Spleen (tissue), 11 donors: ENCODE results near the gene CDC42EP5. TPM values are rescaled to one million over a fixed set of nuclear protein-coding genes. Genes with fewer than 3 reads are reported as not detected.

ENCODE experiments used
- DNase-seq: peaks from one replicate; pipeline ENCODE4 v3.0.0-alpha.2; 2020
- H3K27ac ChIP-seq, 8 donors: fragments of 200-600 bp; sonication (generic) in 7 of 8; 1 replicate in 4 of 8; 2 replicates in 4 of 8; pipeline versions ENCODE4 v1.5.0 to v1.8.0; 2016 to 2021; ENCODE audit warnings: inconsistent platforms in 4 of 8, mild to moderate bottlenecking in 4 of 8, moderate library complexity in 1 of 8
- H3K27me3 ChIP-seq, 7 donors: fragments of 200-600 bp; sonication (generic) in 6 of 7; replicated peaks in 1 of 7; 1 replicate in 4 of 7; 2 replicates in 3 of 7; pipeline versions ENCODE4 v1.5.0 to v1.8.0; 2016 to 2021; ENCODE audit warnings: inconsistent platforms in 3 of 7, mild to moderate bottlenecking in 1 of 7
- H3K36me3 ChIP-seq, 6 donors: fragments of 200-600 bp; sonication (generic) in 5 of 6; 1 replicate in 4 of 6; 2 replicates in 2 of 6; pipeline versions ENCODE4 v1.5.0 to v1.8.0; 2016 to 2021; ENCODE audit warnings: inconsistent platforms in 2 of 6
- H3K4me1 ChIP-seq, 6 donors: fragments of 200-600 bp; sonication (generic) in 5 of 6; 1 replicate in 3 of 6; 2 replicates in 3 of 6; pipeline versions ENCODE4 v1.5.0 to v1.8.0; 2016 to 2021; ENCODE audit warnings: inconsistent platforms in 3 of 6
- H3K4me3 ChIP-seq, 8 donors: fragments of 200-600 bp; sonication (generic) in 7 of 8; 1 replicate in 4 of 8; 2 replicates in 4 of 8; pipeline versions ENCODE4 v1.5.0 to v1.8.0; 2016 to 2021; ENCODE audit warnings: inconsistent platforms in 4 of 8, mild to moderate bottlenecking in 4 of 8, moderate library complexity in 2 of 8
- H3K9me3 ChIP-seq, 8 donors: fragments of 200-600 bp; sonication (generic) in 7 of 8; 1 replicate in 4 of 8; 2 replicates in 4 of 8; pipeline versions ENCODE4 v1.5.0 to v1.8.0; 2016 to 2021; ENCODE audit warnings: inconsistent platforms in 4 of 8
- POLR2A ChIP-seq, 3 donors: fragments of 450-650 bp; IDR thresholded peaks; one replicate each; pipeline ENCODE4 v1.5.1; 2017; ENCODE audit warnings: antibody characterized with exemption in 3 of 3, mild to moderate bottlenecking in 1 of 3
- POLR2AphosphoS5 ChIP-seq, 3 donors: sonication (generic); formaldehyde crosslinking; IDR thresholded peaks; one replicate each; pipeline ENCODE4 v1.5.1; 2017; ENCODE audit warnings: antibody characterized with exemption in 3 of 3
- WGBS, 5 donors: extraction: QIAGEN DNeasy Blood & Tissue Kit in 3 of 5; methylation state at CpG; one replicate each; pipeline versions ENCODE4 v1.1.5 to v1.1.7; 2013 to 2018; 5-methylcytosine and 5-hydroxymethylcytosine counted together
- intact Hi-C: fragments of 100-400 bp; cut with DNase I; formaldehyde crosslinking; loops from one replicate; pipeline ENCODE4 v1.15.0; 2023; ENCODE audit warnings: low total_unique reads
- polyA plus RNA-seq, 3 donors: library from polyadenylated mRNA; stranded (reverse); fragments of 200-250 nt; gene quantifications; one replicate each; pipeline ENCODE4 v1.2.1, GENCODE V29; 2013
- total RNA-seq, 7 donors: library from RNA; depleted of rRNA in 3 of 7; stranded (reverse); fragments of >200 nt in 3 of 7; fragmentation: NEBNext Ultra II Directional in 4 of 7; extraction: Animal tissue kit (Norgen Biotek cat#: 25700) in 4 of 7; gene quantifications; one replicate each; pipeline versions ENCODE4 v1.1.0 to v1.2.1, GENCODE V29; 2016 to 2021
- TF ChIP-seq, protein P1 (sequence below), 11 experiments: fragments of 200-600 bp in 7 of 11; fragments of 450-650 bp in 4 of 11; sonication (generic) in 4 of 11; IDR thresholded peaks in 8 of 11; conservative IDR thresholded peaks in 3 of 11; 1 replicate in 7 of 11; 2 replicates in 4 of 11; pipeline versions ENCODE4 v1.4.0 to v1.8.0; 2016 to 2021; ENCODE audit warnings: antibody characterized with exemption in 11 of 11, inconsistent platforms in 4 of 11, mild to moderate bottlenecking in 1 of 11
- donor health status: healthy with polysubstance abuse.
- donor health status: DM: no; HTN: no; CAD: no; lungs with moderate emphysema.
- donor health status: DM: no; HTN: no; CAD: no.
- donor health status: Bipolar disorder and iron deficiency.
- donor health status: healthy.
- donor health status: DM: no; HTN: no; CAD: no.
- donor health status: DM: yes; HTN: yes; CAD: no.

Gene CDC42EP5
- total and polyA plus RNA-seq, 10 donors: 6.6 to 16.1 (median 13.1) TPM

DNA sequence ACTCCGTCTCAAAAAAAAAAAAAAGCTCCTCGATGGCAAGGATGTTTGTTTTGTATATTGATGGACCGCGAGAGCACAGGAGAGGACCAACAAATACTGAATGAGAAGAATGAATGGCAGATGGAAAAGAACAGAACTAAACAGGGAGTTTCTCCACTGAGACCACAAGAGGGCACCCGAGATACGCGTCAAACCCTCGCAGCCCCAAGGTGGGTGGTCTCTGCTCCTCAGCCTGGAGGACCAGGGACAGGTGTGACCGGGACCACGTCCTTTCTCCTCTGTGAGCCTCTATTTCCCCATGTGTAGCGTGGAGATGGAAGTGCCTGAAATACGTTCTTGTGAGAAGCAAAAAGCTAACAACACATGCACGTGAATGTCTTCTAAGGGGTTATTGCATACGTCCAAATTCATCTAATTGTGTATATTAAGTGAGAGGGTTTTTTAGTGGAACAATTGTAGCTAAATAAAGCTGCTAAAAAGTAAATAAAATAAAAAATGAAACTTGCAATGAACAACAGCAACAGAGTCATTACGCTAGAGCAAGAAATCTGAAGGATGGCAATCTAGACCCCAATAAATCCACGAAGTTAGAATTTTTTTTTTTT, 8.3 kb upstream of the CDC42EP5 start:
- TF ChIP-seq, protein P1, sequence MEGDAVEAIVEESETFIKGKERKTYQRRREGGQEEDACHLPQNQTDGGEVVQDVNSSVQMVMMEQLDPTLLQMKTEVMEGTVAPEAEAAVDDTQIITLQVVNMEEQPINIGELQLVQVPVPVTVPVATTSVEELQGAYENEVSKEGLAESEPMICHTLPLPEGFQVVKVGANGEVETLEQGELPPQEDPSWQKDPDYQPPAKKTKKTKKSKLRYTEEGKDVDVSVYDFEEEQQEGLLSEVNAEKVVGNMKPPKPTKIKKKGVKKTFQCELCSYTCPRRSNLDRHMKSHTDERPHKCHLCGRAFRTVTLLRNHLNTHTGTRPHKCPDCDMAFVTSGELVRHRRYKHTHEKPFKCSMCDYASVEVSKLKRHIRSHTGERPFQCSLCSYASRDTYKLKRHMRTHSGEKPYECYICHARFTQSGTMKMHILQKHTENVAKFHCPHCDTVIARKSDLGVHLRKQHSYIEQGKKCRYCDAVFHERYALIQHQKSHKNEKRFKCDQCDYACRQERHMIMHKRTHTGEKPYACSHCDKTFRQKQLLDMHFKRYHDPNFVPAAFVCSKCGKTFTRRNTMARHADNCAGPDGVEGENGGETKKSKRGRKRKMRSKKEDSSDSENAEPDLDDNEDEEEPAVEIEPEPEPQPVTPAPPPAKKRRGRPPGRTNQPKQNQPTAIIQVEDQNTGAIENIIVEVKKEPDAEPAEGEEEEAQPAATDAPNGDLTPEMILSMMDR (IDR thresholded peaks at IDR 0.05 in 8 of 11, conservative IDR thresholded peaks at IDR 0.05 in 3 of 11): peak in 10 of 11 experiments; percentile 20 to 75 (median 54)
- TF ChIP-seq POLR2AphosphoS5 (IDR thresholded peaks at IDR 0.05): no peak
- no peak for TF ChIP-seq POLR2A (IDR thresholded peaks at IDR 0.05)
- Histone ChIP-seq H3K4me1 (peaks cover 0 to 53% (median 29%) of the 10 kb centered on the region in 6 donors), H3K27me3 (peaks cover 0 to 83% (median 12%) of the 10 kb centered on the region in 7 donors), H3K9me3 (no peaks in the 10 kb centered on the region), H3K36me3 (no peaks in the 10 kb centered on the region), H3K4me3 (no peak overlapping the region), H3K27ac (no peak overlapping the region)
- whole genome bisulfite sequencing, 5 donors: 12 to 13% (median 13%) methylated on average over 16 of the region's 16 CpGs
- no peak for DNase-seq
- intact Hi-C loops: loop anchor here (5.0 kb wide), 1 partner anchor 191 kb away; no protein-coding TSS in a partner anchor

DNA sequence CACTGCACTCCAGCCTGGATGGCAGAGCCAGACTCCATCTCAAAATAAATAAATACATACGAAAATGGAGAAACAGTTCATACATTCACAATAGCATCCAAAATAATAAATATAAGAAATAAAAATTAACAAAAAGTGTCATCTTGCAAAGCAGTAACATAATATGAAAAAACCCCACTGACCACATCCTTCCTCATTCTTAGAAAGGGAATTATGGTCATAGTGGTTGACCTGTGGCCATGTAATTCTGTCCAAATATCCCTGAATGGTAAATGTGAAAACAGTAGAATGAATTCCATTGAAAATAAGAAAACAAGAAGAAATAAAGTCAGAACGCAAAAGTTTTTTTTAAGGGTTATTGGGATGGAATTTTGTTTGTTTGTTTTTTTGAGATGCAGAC, 7.0 kb upstream of the CDC42EP5 start:
- Histone ChIP-seq H3K27me3 (peaks cover 0 to 81% (median 7%) of the 10 kb centered on the region in 7 donors), H3K9me3 (no peaks in the 10 kb centered on the region), H3K4me1 (peaks cover 0 to 44% (median 29%) of the 10 kb centered on the region in 6 donors), H3K36me3 (no peaks in the 10 kb centered on the region), H3K27ac (no peak overlapping the region), H3K4me3 (no peak overlapping the region)
- DNase-seq: no peak
- TF ChIP-seq POLR2A (IDR thresholded peaks at IDR 0.05) (no peak), POLR2AphosphoS5 (IDR thresholded peaks at IDR 0.05) (no peak)
- TF ChIP-seq, protein P1 (IDR thresholded peaks at IDR 0.05 in 8 of 11, conservative IDR thresholded peaks at IDR 0.05 in 3 of 11): no peak
- intact Hi-C loops: loop anchor here (5.0 kb wide), 1 partner anchor 192 kb away; no protein-coding TSS in a partner anchor
- WGBS, 5 donors: 24 to 44% (median 41%) methylated on average over 2 of the region's 2 CpGs

DNA sequence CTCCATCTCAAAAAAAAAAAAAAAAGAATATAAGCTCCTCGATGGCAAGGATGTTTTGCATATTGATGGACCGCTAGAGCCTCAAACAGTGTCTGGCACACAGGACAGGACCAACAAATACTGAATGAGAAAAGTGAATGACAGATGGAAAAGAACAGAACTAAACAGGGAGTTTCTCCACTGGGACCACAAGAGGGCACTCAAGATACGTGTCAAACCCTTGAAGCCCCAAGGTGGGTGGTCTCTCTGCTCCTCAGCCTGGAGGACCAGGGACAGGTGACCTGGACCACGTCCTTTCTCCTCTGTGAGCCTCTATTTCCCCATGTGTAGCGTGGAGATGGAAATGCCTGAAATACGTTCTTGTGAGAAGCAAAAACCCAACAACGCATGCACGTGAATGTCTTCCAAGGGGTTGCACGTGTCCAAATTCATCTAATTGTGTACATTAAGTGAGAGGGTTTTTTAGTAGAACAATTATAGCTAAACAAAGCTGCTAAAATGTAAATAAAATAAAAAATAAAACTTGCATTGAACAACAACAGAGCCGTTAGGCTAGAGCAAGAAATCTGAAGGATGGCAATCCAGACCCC, 5.7 kb upstream of the CDC42EP5 start:
- no peak overlapping the region for H3K4me3 ChIP-seq
- intact Hi-C loops: no loop called here
- TF ChIP-seq, protein P1 (IDR thresholded peaks at IDR 0.05 in 8 of 11, conservative IDR thresholded peaks at IDR 0.05 in 3 of 11): peak in 9 of 11 experiments; percentile 15 to 69 (median 58)
- TF ChIP-seq POLR2AphosphoS5 (IDR thresholded peaks at IDR 0.05): no peak

DNA sequence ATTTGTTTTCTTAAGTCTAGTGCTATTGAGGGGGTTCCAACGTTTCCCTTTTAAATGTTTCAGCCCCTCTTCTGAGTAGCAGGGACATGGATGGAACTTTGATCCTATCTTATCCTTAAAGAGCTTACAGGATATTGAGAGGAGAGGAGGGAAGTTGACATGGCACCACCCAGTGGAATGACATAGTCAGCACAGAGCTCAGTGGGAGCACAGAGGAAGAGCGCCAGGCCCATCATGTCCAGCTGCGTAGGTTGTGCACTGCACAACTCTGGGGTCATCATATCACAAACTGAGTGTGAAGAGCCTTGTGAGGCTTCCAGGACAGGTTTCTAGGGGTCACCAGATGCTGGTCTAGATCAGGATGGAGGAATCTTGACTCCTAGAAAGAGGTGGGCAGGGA, 4.6 kb upstream of the CDC42EP5 start:
- H3K4me3 ChIP-seq: no peak overlapping the region
- no peak overlapping the region for H3K27ac ChIP-seq
- H3K4me1 ChIP-seq: peaks cover 0 to 51% (median 32%) of the 10 kb centered on the region in 6 donors
- peaks cover 0 to 85% (median 0%) of the 10 kb centered on the region in 7 donors for H3K27me3 ChIP-seq
- intact Hi-C loops: no loop called here
- DNase-seq: no peak
- TF ChIP-seq POLR2AphosphoS5 (IDR thresholded peaks at IDR 0.05): no peak
- TF ChIP-seq POLR2A (IDR thresholded peaks at IDR 0.05): no peak
- TF ChIP-seq, protein P1 (IDR thresholded peaks at IDR 0.05 in 8 of 11, conservative IDR thresholded peaks at IDR 0.05 in 3 of 11): no peak
- 56 to 72% (median 65%) methylated on average over 3 of the region's 3 CpGs for WGBS, 5 donors
- no peaks in the 10 kb centered on the region for H3K36me3 ChIP-seq
- H3K9me3 ChIP-seq: no peaks in the 10 kb centered on the region

More for the DNA sequence above, 5.7 kb upstream of the CDC42EP5 start:
- H3K9me3 ChIP-seq: no peaks in the 10 kb centered on the region
- 16 to 19% (median 18%) methylated on average over 10 of the region's 10 CpGs for WGBS, 5 donors
- peaks cover 0 to 82% (median 0%) of the 10 kb centered on the region in 7 donors for H3K27me3 ChIP-seq
- no peak overlapping the region for H3K27ac ChIP-seq
- DNase-seq: no peak
- H3K36me3 ChIP-seq: no peaks in the 10 kb centered on the region
- peaks cover 0 to 46% (median 30%) of the 10 kb centered on the region in 6 donors for H3K4me1 ChIP-seq
